WTC11 (cell line): ENCODE results near the gene PIK3C2B. TPM values are rescaled to one million over a fixed set of nuclear protein-coding genes. Genes with fewer than 3 reads are reported as not detected.
A peak's percentile ranks its signal among the peaks of the same experiment; 100 is the strongest.

Experiments
- ATAC-seq: fragments of 200-7000 bp; cut with Tn5 transposase; 2 replicates; pipeline ENCODE4 v1.10.0; 2021; ENCODE audit warnings: mild to moderate bottlenecking, moderate library complexity
- CTCF ChIA-PET: fragments of 300-600 bp; sonication (Branson Sonifier 250); formaldehyde crosslinking; loops from one replicate; lab custom pipeline; 2021; ENCODE audit warnings: antibody characterized with exemption; lab: Charles Lee
- POLR2A ChIA-PET: fragments of 350-600 bp; sonication (Branson Sonifier 250); formaldehyde crosslinking; loops from one replicate; lab custom pipeline; 2021; ENCODE audit warnings: antibody characterized with exemption; lab: Charles Lee
- DNase-seq: peaks from one replicate; pipeline ENCODE4 v3.0.0; 2021; ENCODE audit warnings: low spot score
- H3K27ac Mint-ChIP-seq: 2 replicates; pipeline ENCODE4 v1.8.0; 2021; ENCODE audit warnings: mixed read lengths
- H3K27me3 Mint-ChIP-seq: 2 replicates; pipeline ENCODE4 v1.8.0; 2021; ENCODE audit warnings: low read depth, mild to moderate bottlenecking, moderate library complexity, mixed read lengths
- H3K36me3 Mint-ChIP-seq: 2 replicates; pipeline ENCODE4 v1.8.0; 2021; ENCODE audit warnings: mixed read lengths
- H3K4me1 Mint-ChIP-seq: 2 replicates; pipeline ENCODE4 v1.8.0; 2022; ENCODE audit warnings: mixed read lengths
- H3K4me3 Mint-ChIP-seq: 2 replicates; pipeline ENCODE4 v1.8.0; 2021; ENCODE audit warnings: mild to moderate bottlenecking, moderate library complexity, mixed read lengths
- H3K9me3 Mint-ChIP-seq: 2 replicates; pipeline ENCODE4 v1.8.0; 2021; ENCODE audit warnings: mixed read lengths
- ARID4B ChIP-seq: sonication (generic); formaldehyde crosslinking; IDR thresholded peaks from 2 replicates; pipeline ENCODE4 v1.8.0; 2023; ENCODE audit warnings: missing genetic modification reagents, mild to moderate bottlenecking, borderline replicate concordance
- ATF3 ChIP-seq: sonication (generic); formaldehyde crosslinking; conservative IDR thresholded peaks from 2 replicates; pipeline ENCODE4 v1.8.1; 2022; ENCODE audit warnings: mild to moderate bottlenecking, missing genetic modification reagents
- ATF6 ChIP-seq: sonication (generic); formaldehyde crosslinking; IDR thresholded peaks from 2 replicates; pipeline ENCODE4 v1.8.1; 2023; ENCODE audit warnings: mild to moderate bottlenecking, missing genetic modification reagents
- CBFB ChIP-seq: sonication (generic); formaldehyde crosslinking; IDR thresholded peaks from 2 replicates; pipeline ENCODE4 v1.8.1; 2022; ENCODE audit warnings: mild to moderate bottlenecking, low read depth, missing genetic modification reagents
- CDX4 ChIP-seq: fragments of 250-450 bp; sonication (Bioruptor Pico); IDR thresholded peaks from 2 replicates; pipeline ENCODE4 v1.9.0; 2021; ENCODE audit warnings: moderate library complexity, mild to moderate bottlenecking, inconsistent platforms, borderline replicate concordance
- CTCF ChIP-seq: fragments of 200-600 bp; IDR thresholded peaks from 2 replicates; pipeline ENCODE4 v1.8.0; 2022; ENCODE audit warnings: antibody characterized with exemption
- EMX1 ChIP-seq: fragments of 250-450 bp; sonication (Bioruptor Pico); IDR thresholded peaks from 2 replicates; pipeline ENCODE4 v1.8.0; 2021; ENCODE audit warnings: mild to moderate bottlenecking
- FOXP1 ChIP-seq: sonication (generic); formaldehyde crosslinking; IDR thresholded peaks from 2 replicates; pipeline ENCODE4 v1.8.0; 2022; ENCODE audit warnings: missing genetic modification reagents, mild to moderate bottlenecking, moderate library complexity, borderline replicate concordance
- KAT7 ChIP-seq: sonication (generic); formaldehyde crosslinking; IDR thresholded peaks from 2 replicates; pipeline ENCODE4 v1.8.1; 2023; ENCODE audit warnings: missing genetic modification reagents, mild to moderate bottlenecking, borderline replicate concordance
- NR3C1 ChIP-seq: sonication (generic); formaldehyde crosslinking; conservative IDR thresholded peaks from 2 replicates; pipeline ENCODE4 v1.8.1; 2023; ENCODE audit warnings: low read depth, mild to moderate bottlenecking, missing genetic modification reagents
- PRDM15 ChIP-seq: sonication (generic); formaldehyde crosslinking; IDR thresholded peaks from 2 replicates; pipeline ENCODE4 v1.8.0; 2022; ENCODE audit warnings: missing genetic modification reagents
- PREB ChIP-seq: sonication (generic); formaldehyde crosslinking; IDR thresholded peaks from 2 replicates; pipeline ENCODE4 v1.8.1; 2022; ENCODE audit warnings: mild to moderate bottlenecking, missing genetic modification reagents, moderate library complexity, borderline replicate concordance
- USF1 ChIP-seq: sonication (generic); formaldehyde crosslinking; IDR thresholded peaks from 2 replicates; pipeline ENCODE4 v1.8.0; 2022; ENCODE audit warnings: mild to moderate bottlenecking, missing genetic modification reagents
- ZNF423 ChIP-seq: fragments of 250-450 bp; sonication (Bioruptor Pico); IDR thresholded peaks from 2 replicates; pipeline ENCODE4 v2.1.2; 2022; ENCODE audit warnings: mild to moderate bottlenecking, moderate library complexity
- ZNF671 ChIP-seq: fragments of 250-450 bp; sonication (Bioruptor Pico); IDR thresholded peaks from 2 replicates; pipeline ENCODE4 v1.8.0; 2021; ENCODE audit warnings: mild to moderate bottlenecking
- total RNA-seq: library from RNA; stranded (reverse); gene quantifications from 3 replicates; pipeline ENCODE4 v1.2.3, GENCODE V29; 2021

PIK3C2B gene
- total RNA-seq, 1 experiment from 2014 or later: 27.7 TPM

GRCh38 chr1:204447190-204447589 is 47.4 kb downstream of the PIK3C2B start (continued):
- TF ChIP-seq ZNF423 (CRISPR knock-in tag) (no peak), FOXP1 (no peak), USF1 (CRISPR knock-in tag) (no peak), EMX1 (CRISPR knock-in tag) (no peak), KAT7 (CRISPR knock-in tag) (no peak), CDX4 (CRISPR knock-in tag) (no peak), PRDM15 (CRISPR knock-in tag) (no peak), CBFB (CRISPR knock-in tag) (no peak), NR3C1 (no peak), ATF3 (CRISPR knock-in tag) (no peak), ATF6 (CRISPR knock-in tag) (no peak)
- TF ChIP-seq, all 79 proteins: peak for 0

GRCh38 chr1:204446413-204447111 is 48.0 kb downstream of the PIK3C2B start:
- no peaks in the 10 kb centered on the region for H3K27me3 Mint-ChIP-seq
- no peak overlapping the region for H3K4me3 Mint-ChIP-seq
- CTCF ChIA-PET: interaction anchor here (0.5 to 13.1 kb wide), 42 partner anchors 10 to 927 kb away, joined by 3 to 906 read pairs (median 4); partner anchors contain the start of genes GOLT1A, MDM4, PIK3C2B and PLEKHA6
- POLR2A ChIA-PET: interaction anchor here (0.9 to 2.3 kb wide), 4 partner anchors 47 to 61 kb away, joined by 3 to 27 read pairs (median 6); partner anchors contain the start of gene PIK3C2B
- ATAC-seq (peak; percentile 88), DNase-seq (peak; percentile 90)
- H3K9me3 Mint-ChIP-seq: no peaks in the 10 kb centered on the region
- H3K27ac Mint-ChIP-seq: peak overlapping the region; percentile 84
- peaks cover 21% of the 10 kb centered on the region; the same call in 1 of the 2 replicates for H3K36me3 Mint-ChIP-seq
- peaks cover 35% of the 10 kb centered on the region for H3K4me1 Mint-ChIP-seq
- no peak for TF ChIP-seq ZNF671
- no peak for TF ChIP-seq PREB
- TF ChIP-seq ATF6 (CRISPR knock-in tag): no peak
- TF ChIP-seq EMX1 (CRISPR knock-in tag): no peak
- peak; percentile 30; the same call in 1 of the 2 replicates for TF ChIP-seq ARID4B
- peak; percentile 57 for TF ChIP-seq CTCF
